OCI-LY1 (cell line): ENCODE measurements around the gene DYTN.

ENCODE experiments used
- H2AFZ ChIP-seq: fragments of 200-600 bp; sonication (generic), shearing (Covaris generic); 2 replicates; pipeline ENCODE4 v1.6.0; 2014; ENCODE audit warnings: antibody characterized with exemption, mild to moderate bottlenecking, low read length
- H3F3A ChIP-seq: fragments of 200-600 bp; sonication (generic), shearing (Covaris generic); 2 replicates; pipeline ENCODE4 v1.6.0; 2014; ENCODE audit warnings: mild to moderate bottlenecking, antibody characterized with exemption, low read length, moderate library complexity; ENCODE audit not compliant: insufficient read depth
- H3K27ac ChIP-seq: fragments of 200-600 bp; sonication (generic); 2 replicates; pipeline ENCODE4 v1.5.1; 2014; ENCODE audit warnings: low read length, mixed run types, mild to moderate bottlenecking, low read depth; ENCODE audit not compliant: poor library complexity, severe bottlenecking
- H3K27me3 ChIP-seq: fragments of 200-600 bp; sonication (generic); 2 replicates; pipeline ENCODE4 v1.6.0; 2014; ENCODE audit warnings: antibody characterized with exemption, mild to moderate bottlenecking, low read length, moderate library complexity; ENCODE audit not compliant: insufficient read depth
- H3K36me3 ChIP-seq: fragments of 200-600 bp; sonication (generic); 2 replicates; pipeline ENCODE4 v1.6.1; 2014; ENCODE audit warnings: mild to moderate bottlenecking, antibody characterized with exemption, low read length, moderate library complexity, mixed read lengths; ENCODE audit not compliant: insufficient read depth
- H3K4me1 ChIP-seq: fragments of 200-600 bp; sonication (generic); 2 replicates; pipeline ENCODE4 v1.5.1; 2014; ENCODE audit warnings: mild to moderate bottlenecking, low read length, moderate library complexity; ENCODE audit not compliant: insufficient read depth, severe bottlenecking
- H3K4me2 ChIP-seq: fragments of 200-600 bp; sonication (generic), shearing (Covaris generic); 2 replicates; pipeline ENCODE4 v1.6.1; 2014; ENCODE audit warnings: low read length
- H3K4me3 ChIP-seq: fragments of 200-600 bp; sonication (generic); 2 replicates; pipeline ENCODE4 v1.5.1; 2014; ENCODE audit warnings: low read length, low read depth, mild to moderate bottlenecking, mixed read lengths; ENCODE audit not compliant: poor library complexity, severe bottlenecking
- H3K79me2 ChIP-seq: fragments of 200-600 bp; shearing (Covaris generic); 2 replicates; pipeline ENCODE4 v1.6.1; 2016; ENCODE audit warnings: mixed run types, low read length, mixed read lengths; ENCODE audit not compliant: insufficient read depth
- H3K9ac ChIP-seq: fragments of 200-600 bp; sonication (generic), shearing (Covaris generic); 2 replicates; pipeline ENCODE4 v1.6.1; 2014; ENCODE audit warnings: mild to moderate bottlenecking, low read length, mixed read lengths
- H3K9me2 ChIP-seq: fragments of 200-600 bp; sonication (generic), shearing (Covaris generic); 2 replicates; pipeline ENCODE4 v1.6.1; 2014; ENCODE audit warnings: low read depth, mild to moderate bottlenecking, low read length, mixed read lengths
- H3K9me3 ChIP-seq: fragments of 200-600 bp; shearing (Covaris generic); 2 replicates; pipeline ENCODE4 v1.6.1; 2014; ENCODE audit warnings: low read length, mixed read lengths
- H4K20me1 ChIP-seq: fragments of 200-600 bp; sonication (generic), shearing (Covaris generic); 2 replicates; pipeline ENCODE4 v1.6.0; 2016; ENCODE audit warnings: mild to moderate bottlenecking, low read length; ENCODE audit not compliant: insufficient read depth
- EZH2 ChIP-seq: fragments of 200-600 bp; sonication (generic), shearing (Covaris generic); IDR thresholded peaks from 2 replicates; pipeline ENCODE4 v1.8.0; 2017; ENCODE audit warnings: borderline replicate concordance, mixed run types, mild to moderate bottlenecking, antibody characterized with exemption, low read length, moderate library complexity, mixed read lengths
- TF ChIP-seq, protein P1 (sequence below): fragments of 200-600 bp; sonication (generic), shearing (Covaris generic); IDR thresholded peaks from 2 replicates; pipeline ENCODE4 v1.5.1; 2017; ENCODE audit warnings: mild to moderate bottlenecking, antibody characterized with exemption, low read length, moderate library complexity, mixed read lengths

Gene DYTN

GRCh38 chr2:206688453-206688852 lies 29.7 kb downstream of the DYTN start:
- Histone ChIP-seq H4K20me1 (no peaks in the 10 kb centered on the region), H3K4me1 (no peaks in the 10 kb centered on the region), H3K36me3 (no peaks in the 10 kb centered on the region), H3K9me3 (no peaks in the 10 kb centered on the region), H3K27ac (no peak overlapping the region), H3K79me2 (no peaks in the 10 kb centered on the region), H3K4me2 (no peak overlapping the region), H2AFZ (no peak overlapping the region), H3K27me3 (no peaks in the 10 kb centered on the region), H3K9ac (no peak overlapping the region), H3F3A (no peaks in the 10 kb centered on the region), H3K4me3 (no peak overlapping the region), H3K9me2 (no peaks in the 10 kb centered on the region)
- TF ChIP-seq, protein P1, sequence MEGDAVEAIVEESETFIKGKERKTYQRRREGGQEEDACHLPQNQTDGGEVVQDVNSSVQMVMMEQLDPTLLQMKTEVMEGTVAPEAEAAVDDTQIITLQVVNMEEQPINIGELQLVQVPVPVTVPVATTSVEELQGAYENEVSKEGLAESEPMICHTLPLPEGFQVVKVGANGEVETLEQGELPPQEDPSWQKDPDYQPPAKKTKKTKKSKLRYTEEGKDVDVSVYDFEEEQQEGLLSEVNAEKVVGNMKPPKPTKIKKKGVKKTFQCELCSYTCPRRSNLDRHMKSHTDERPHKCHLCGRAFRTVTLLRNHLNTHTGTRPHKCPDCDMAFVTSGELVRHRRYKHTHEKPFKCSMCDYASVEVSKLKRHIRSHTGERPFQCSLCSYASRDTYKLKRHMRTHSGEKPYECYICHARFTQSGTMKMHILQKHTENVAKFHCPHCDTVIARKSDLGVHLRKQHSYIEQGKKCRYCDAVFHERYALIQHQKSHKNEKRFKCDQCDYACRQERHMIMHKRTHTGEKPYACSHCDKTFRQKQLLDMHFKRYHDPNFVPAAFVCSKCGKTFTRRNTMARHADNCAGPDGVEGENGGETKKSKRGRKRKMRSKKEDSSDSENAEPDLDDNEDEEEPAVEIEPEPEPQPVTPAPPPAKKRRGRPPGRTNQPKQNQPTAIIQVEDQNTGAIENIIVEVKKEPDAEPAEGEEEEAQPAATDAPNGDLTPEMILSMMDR, result no peak
- no peak for TF ChIP-seq EZH2

DNA sequence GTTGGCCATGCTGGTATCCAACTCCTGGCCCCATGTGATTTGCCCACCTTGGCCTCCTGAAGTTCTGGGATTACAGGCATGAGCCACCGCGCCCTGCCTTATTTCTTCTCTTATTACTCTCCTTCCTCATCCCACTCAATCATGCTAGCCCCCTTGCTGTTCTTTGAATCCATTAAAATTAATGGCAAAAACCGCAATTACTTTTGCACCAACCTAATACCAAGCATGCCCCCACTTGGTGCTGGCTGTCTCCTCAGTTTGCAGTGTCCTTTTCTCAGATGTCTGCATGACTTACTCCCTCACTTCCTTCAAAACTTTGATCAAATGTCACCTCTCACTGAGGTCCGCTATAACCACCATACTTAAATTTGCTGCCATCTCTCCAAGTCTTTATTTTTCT lies 34.6 kb downstream of the DYTN start:
- H4K20me1 ChIP-seq, result no peaks in the 10 kb centered on the region
- H3K27ac ChIP-seq, result no peak overlapping the region
- no peaks in the 10 kb centered on the region for H3K9me3 ChIP-seq
- TF ChIP-seq EZH2, result no peak
- no peaks in the 10 kb centered on the region for H3K36me3 ChIP-seq
- no peaks in the 10 kb centered on the region for H3K79me2 ChIP-seq
- no peak overlapping the region for H3K4me2 ChIP-seq
- H3K27me3 ChIP-seq, result no peaks in the 10 kb centered on the region
- H3K9ac ChIP-seq, result no peak overlapping the region
- H3K4me1 ChIP-seq, result no peaks in the 10 kb centered on the region
- H2AFZ ChIP-seq, result no peak overlapping the region
- H3K4me3 ChIP-seq, result no peak overlapping the region
- no peaks in the 10 kb centered on the region for H3K9me2 ChIP-seq
- H3F3A ChIP-seq, result no peaks in the 10 kb centered on the region

DNA sequence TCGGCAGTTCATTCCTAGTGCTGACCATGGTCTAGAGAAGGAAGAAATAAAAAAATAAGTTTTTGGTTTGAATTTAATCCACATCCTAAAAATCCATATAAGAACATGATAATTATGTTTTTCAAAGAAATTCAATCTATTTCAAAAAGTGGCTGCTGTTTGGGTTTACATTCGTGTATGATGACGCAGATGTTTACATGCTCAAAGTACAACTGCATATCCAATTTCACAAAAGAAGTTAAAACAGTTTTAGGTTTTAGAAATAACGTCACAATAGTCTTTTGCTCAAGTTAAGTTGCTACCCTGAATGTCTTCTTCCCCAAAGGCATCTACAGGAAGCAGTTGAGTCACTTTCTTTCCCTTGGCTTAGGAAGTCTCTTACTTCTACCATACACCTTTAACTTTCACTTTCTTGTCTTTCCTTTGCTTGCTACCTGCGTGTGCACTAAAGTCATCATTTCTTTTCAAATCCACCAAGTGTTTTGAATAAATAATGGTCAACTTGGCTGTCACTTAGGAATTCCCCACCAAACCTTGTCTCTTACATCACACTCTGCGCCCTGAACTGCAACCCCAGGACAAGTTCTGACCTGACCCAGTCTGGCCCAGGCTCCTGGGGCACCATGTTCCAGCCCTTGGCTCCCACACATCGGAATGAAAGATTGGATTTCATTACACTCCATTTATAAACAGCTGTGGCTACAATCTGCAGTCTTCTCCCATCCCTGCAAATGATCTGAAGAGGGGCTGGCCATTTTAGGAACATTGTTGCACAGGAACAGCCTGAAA lies 47.5 kb downstream of the DYTN start:
- H4K20me1 ChIP-seq, result no peaks in the 10 kb centered on the region
- H3K36me3 ChIP-seq, result no peaks in the 10 kb centered on the region
- no peaks in the 10 kb centered on the region for H3K27me3 ChIP-seq
- no peaks in the 10 kb centered on the region for H3K9me2 ChIP-seq
- H3K79me2 ChIP-seq, result no peaks in the 10 kb centered on the region
- no peak overlapping the region for H2AFZ ChIP-seq
- H3K9ac ChIP-seq, result no peak overlapping the region
- H3K27ac ChIP-seq, result no peak overlapping the region
- H3F3A ChIP-seq, result no peaks in the 10 kb centered on the region
- no peak overlapping the region for H3K4me3 ChIP-seq
- H3K4me1 ChIP-seq, result no peaks in the 10 kb centered on the region
- H3K9me3 ChIP-seq, result no peaks in the 10 kb centered on the region
- TF ChIP-seq EZH2, result no peak
- TF ChIP-seq, protein P1, result no peak
- no peak overlapping the region for H3K4me2 ChIP-seq

DNA sequence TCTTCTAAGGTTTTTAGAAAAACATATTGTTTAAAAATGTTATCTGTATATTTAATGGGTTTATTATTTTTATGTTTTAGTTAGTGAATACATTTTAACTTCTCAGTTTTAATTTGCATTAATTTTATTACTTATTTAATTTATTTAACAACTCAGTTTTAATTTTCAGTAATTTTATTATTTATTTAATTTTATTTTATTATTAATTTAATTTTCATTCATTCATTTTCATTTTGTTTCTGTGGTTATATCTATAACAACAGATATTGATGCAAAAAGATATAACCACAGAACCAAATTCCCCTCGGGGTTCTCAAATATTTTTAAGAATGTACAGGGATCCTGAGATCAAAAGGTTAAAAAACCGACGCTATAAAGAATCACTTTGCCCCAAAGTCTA lies 52.9 kb downstream of the DYTN start:
- Histone ChIP-seq H3K27ac (no peak overlapping the region), H3K79me2 (no peaks in the 10 kb centered on the region), H3K36me3 (no peaks in the 10 kb centered on the region), H3K27me3 (no peaks in the 10 kb centered on the region; the same call in 1 of the 2 replicates), H3K4me1 (no peaks in the 10 kb centered on the region), H3F3A (no peaks in the 10 kb centered on the region), H4K20me1 (no peaks in the 10 kb centered on the region), H3K9me3 (no peaks in the 10 kb centered on the region), H3K4me3 (no peak overlapping the region), H3K4me2 (no peak overlapping the region), H3K9me2 (no peaks in the 10 kb centered on the region), H2AFZ (no peak overlapping the region), H3K9ac (no peak overlapping the region)
- TF ChIP-seq, protein P1, result no peak
- no peak for TF ChIP-seq EZH2
